AG04449 (cell line): ENCODE results near the gene QSER1.

ENCODE experiments used
- CTCF ChIA-PET: fragments of 350-600 bp; formaldehyde crosslinking; extraction: SDS; loops from one replicate; lab custom pipeline; 2021; ENCODE audit warnings: antibody characterized with exemption; lab: Yijun Ruan, JAX
- POLR2A ChIA-PET: fragments of 400-600, 350-600 bp; formaldehyde crosslinking; extraction: SDS; loops from one replicate; lab custom pipeline; 2020; ENCODE audit warnings: antibody characterized with exemption, inconsistent platforms; lab: Yijun Ruan, JAX
- DNase-seq: peaks from one replicate; pipeline ENCODE4 v3.0.0-alpha.2; 2010; ENCODE audit warnings: low read depth, low spot score
- H3K4me3 ChIP-seq: 2 replicates; pipeline ENCODE4 v1.5.1; 2011; ENCODE audit warnings: low read depth, mild to moderate bottlenecking, control low read depth, low read length
- CTCF ChIP-seq: IDR thresholded peaks from one replicate; pipeline ENCODE4 v1.5.1; 2011; ENCODE audit warnings: mild to moderate bottlenecking, moderate library complexity, low read length, control low read depth, inconsistent platforms; ENCODE audit not compliant: insufficient read depth; ENCODE audit errors: missing control alignments

Gene QSER1

GRCh38 chr11:32899438-32899837, 6.8 kb downstream of the QSER1 start:
- POLR2A ChIA-PET: no interaction called here
- no peak for DNase-seq
- no peak for TF ChIP-seq CTCF
- no peak overlapping the region for H3K4me3 ChIP-seq
- CTCF ChIA-PET: no interaction called here

- DNase-seq: no peak
- no peak for TF ChIP-seq CTCF
- POLR2A ChIA-PET: no interaction called here
- CTCF ChIA-PET: interaction anchor here (1.3 to 1.4 kb wide), 2 partner anchors 9 to 162 kb away, joined by 3 to 9 read pairs; partner anchors contain the start of gene QSER1
- no peak overlapping the region for H3K4me3 ChIP-seq
Measured at GRCh38 chr11:32902089-32902665, 9.6 kb downstream of the QSER1 start.

- ChIA-PET CTCF (interaction anchor here (0.8 to 2.4 kb wide), 5 partner anchors 9 to 55 kb away, joined by 3 to 10 read pairs (median 4); no protein-coding TSS in a partner anchor), POLR2A (no interaction called here)
- DNase-seq: no peak
- TF ChIP-seq CTCF: no peak
- H3K4me3 ChIP-seq: no peak overlapping the region
Measured at GRCh38 chr11:32905028-32905667, 12.5 kb downstream of the QSER1 start.

- POLR2A ChIA-PET: no interaction called here
- no peak for DNase-seq
- TF ChIP-seq CTCF: no peak
- CTCF ChIA-PET: interaction anchor here (1.3 kb wide), 1 partner anchor 17 kb away, joined by 6 read pairs; no protein-coding TSS in a partner anchor
- H3K4me3 ChIP-seq: no peak overlapping the region
Measured at GRCh38 chr11:32908619-32909018, 16.0 kb downstream of the QSER1 start.

GRCh38 chr11:32911413-32911812, 18.8 kb downstream of the QSER1 start:
- POLR2A ChIA-PET: no interaction called here
- no peak for TF ChIP-seq CTCF
- CTCF ChIA-PET: no interaction called here

GRCh38 chr11:32913445-32913844, 20.8 kb downstream of the QSER1 start:
- DNase-seq: no peak
- ChIA-PET POLR2A (no interaction called here), CTCF (interaction anchor here (1.2 kb wide), 1 partner anchor 17 kb away, joined by 5 read pairs; no protein-coding TSS in a partner anchor)
- no peak for TF ChIP-seq CTCF
- no peak overlapping the region for H3K4me3 ChIP-seq

More at GRCh38 chr11:32911413-32911812, 18.8 kb downstream of the QSER1 start:
- DNase-seq: no peak
- H3K4me3 ChIP-seq: no peak overlapping the region
